Measurements from ENCODE around the gene COX5A.

COX5A gene

GRCh38 chr15:74907163-74907870 is 30.6 kb downstream of the COX5A start:
- H3K79me2 ChIP-seq (ENCODE audit: insufficient read depth, low read length): peaks cover 7% of the 10 kb centered on the region; the same call in 1 of the 2 replicates
- peak overlapping the region; percentile 84 for H3K4me3 ChIP-seq (ENCODE audit: low read depth, low read length, poor library complexity, severe bottlenecking)
- peak overlapping the region; percentile 98 for H3K4me2 ChIP-seq (ENCODE audit: low read length)
- H3K27me3 ChIP-seq (ENCODE audit: insufficient read depth, low read length): no peaks in the 10 kb centered on the region
- no peaks in the 10 kb centered on the region; the same call in 1 of the 2 replicates for H3F3A ChIP-seq (ENCODE audit: insufficient read depth, low read length)
- H3K9ac ChIP-seq (ENCODE audit: low read length): peak overlapping the region; percentile 92
- peaks cover 47% of the 10 kb centered on the region for H3K36me3 ChIP-seq (ENCODE audit: insufficient read depth, low read length)
- H2AFZ ChIP-seq (ENCODE audit: low read length): peak overlapping the region; percentile 90
- TF ChIP-seq EZH2 (IDR thresholded peaks at IDR 0.05; ENCODE audit: borderline replicate concordance, low read length) (no peak), CTCF (IDR thresholded peaks at IDR 0.05; ENCODE audit: low read length) (no peak)
- H4K20me1 ChIP-seq (ENCODE audit: insufficient read depth, low read length): no peaks in the 10 kb centered on the region
- no peaks in the 10 kb centered on the region for H3K9me3 ChIP-seq (ENCODE audit: low read length)
- no peaks in the 10 kb centered on the region for H3K9me2 ChIP-seq (ENCODE audit: low read depth, low read length)
- peak overlapping the region; percentile 73 for H3K27ac ChIP-seq (ENCODE audit: low read depth, low read length, poor library complexity, severe bottlenecking)
- H3K4me1 ChIP-seq (ENCODE audit: insufficient read depth, low read length, severe bottlenecking): peaks cover 35% of the 10 kb centered on the region

DNA sequence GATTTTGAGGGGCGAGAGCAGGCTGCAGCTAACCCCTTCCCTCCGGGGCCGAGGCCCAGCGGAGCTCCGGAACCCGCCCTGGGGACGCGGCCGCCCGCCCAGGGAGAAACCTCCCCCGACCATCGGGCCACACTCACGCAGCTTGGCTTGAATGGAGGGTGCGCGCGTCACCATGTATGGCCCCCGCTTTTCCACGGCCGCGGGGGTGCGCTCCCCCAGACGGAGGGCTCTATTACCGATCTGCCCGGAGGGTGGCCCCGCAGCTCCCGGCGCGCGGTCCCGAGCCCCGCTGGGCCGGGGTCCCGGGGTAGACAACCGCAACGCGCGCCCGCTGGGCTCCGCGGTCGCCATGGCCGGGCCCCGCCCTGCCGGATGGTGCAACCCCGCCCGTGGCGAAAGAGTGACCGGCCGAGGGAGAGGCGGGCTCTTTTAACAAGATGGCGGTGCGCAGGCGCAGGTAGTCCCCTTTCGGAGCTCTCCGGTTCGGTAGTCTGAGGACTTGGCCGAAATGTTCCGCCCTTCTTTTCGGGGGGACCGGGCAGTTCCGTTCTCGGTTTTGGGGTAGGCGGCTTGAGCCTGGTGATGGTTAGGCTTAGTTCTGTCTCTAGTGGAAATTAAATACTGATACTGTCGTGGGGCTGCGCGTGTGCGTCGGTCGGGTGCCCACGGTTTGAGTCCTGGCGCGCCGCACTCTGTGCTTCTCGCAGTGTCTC is 31.3 kb downstream of the COX5A start, which contains the start of gene FAM219B:
Gene FAM219B (minus strand): TSS at position 402 of the 713 bp plus-strand sequence. CDS start 51 bp downstream, at position 351.
- peak within 1 kb of the TSS; percentile 73 for H3K27ac ChIP-seq (ENCODE audit: low read depth, low read length, poor library complexity, severe bottlenecking)
- no peaks in the 10 kb centered on the region for H4K20me1 ChIP-seq (ENCODE audit: insufficient read depth, low read length)
- peaks cover 46% of the 10 kb centered on the region for H3K36me3 ChIP-seq (ENCODE audit: insufficient read depth, low read length)
- H3K79me2 ChIP-seq (ENCODE audit: insufficient read depth, low read length): peaks cover 7% of the 10 kb centered on the region; the same call in 1 of the 2 replicates
- peak within 1 kb of the TSS; percentile 92 for H3K9ac ChIP-seq (ENCODE audit: low read length)
- H3K27me3 ChIP-seq (ENCODE audit: insufficient read depth, low read length): no peaks in the 10 kb centered on the region
- no peaks in the 10 kb centered on the region; the same call in 1 of the 2 replicates for H3F3A ChIP-seq (ENCODE audit: insufficient read depth, low read length)
- H3K4me1 ChIP-seq (ENCODE audit: insufficient read depth, low read length, severe bottlenecking): peaks cover 35% of the 10 kb centered on the region
- peak within 1 kb of the TSS; percentile 90 for H2AFZ ChIP-seq (ENCODE audit: low read length)
- TF ChIP-seq EZH2 (IDR thresholded peaks at IDR 0.05; ENCODE audit: borderline replicate concordance, low read length): no peak
- TF ChIP-seq CTCF (IDR thresholded peaks at IDR 0.05; ENCODE audit: low read length): no peak
- no peaks in the 10 kb centered on the region for H3K9me3 ChIP-seq (ENCODE audit: low read length)
- peak within 1 kb of the TSS; percentile 84 for H3K4me3 ChIP-seq (ENCODE audit: low read depth, low read length, poor library complexity, severe bottlenecking)
- peak within 1 kb of the TSS; percentile 98 for H3K4me2 ChIP-seq (ENCODE audit: low read length)
- no peaks in the 10 kb centered on the region for H3K9me2 ChIP-seq (ENCODE audit: low read depth, low read length)

DNA sequence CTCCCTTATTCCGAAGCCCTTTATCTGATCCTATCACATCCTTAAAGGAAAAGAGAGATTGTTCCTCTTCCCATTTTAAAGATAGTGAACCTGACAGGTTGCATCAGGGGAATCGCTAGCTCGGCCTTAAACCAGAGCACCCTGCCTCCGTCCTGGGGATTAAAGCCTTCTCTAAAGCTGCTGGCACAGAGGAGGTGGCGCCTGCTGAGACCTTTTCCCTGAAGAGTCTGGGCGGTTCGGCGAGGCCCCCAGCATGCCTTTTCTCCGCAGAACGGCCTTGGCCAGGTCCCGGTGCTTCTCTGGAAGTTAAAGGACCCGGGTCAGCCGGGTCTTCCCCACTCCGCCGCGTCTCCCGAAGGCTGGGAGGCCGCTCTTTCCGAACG is 31.8 kb downstream of the COX5A start:
- no peaks in the 10 kb centered on the region for H3K9me2 ChIP-seq (ENCODE audit: low read depth, low read length)
- H3K4me1 ChIP-seq (ENCODE audit: insufficient read depth, low read length, severe bottlenecking): peaks cover 38% of the 10 kb centered on the region
- H3F3A ChIP-seq (ENCODE audit: insufficient read depth, low read length): no peaks in the 10 kb centered on the region; the same call in 1 of the 2 replicates
- peaks cover 7% of the 10 kb centered on the region; the same call in 1 of the 2 replicates for H3K79me2 ChIP-seq (ENCODE audit: insufficient read depth, low read length)
- H3K9ac ChIP-seq (ENCODE audit: low read length): peak overlapping the region; percentile 92
- peak overlapping the region; percentile 84 for H3K4me3 ChIP-seq (ENCODE audit: low read depth, low read length, poor library complexity, severe bottlenecking)
- H3K27ac ChIP-seq (ENCODE audit: low read depth, low read length, poor library complexity, severe bottlenecking): peak overlapping the region; percentile 73
- H3K27me3 ChIP-seq (ENCODE audit: insufficient read depth, low read length): no peaks in the 10 kb centered on the region
- H3K4me2 ChIP-seq (ENCODE audit: low read length): peak overlapping the region; percentile 98
- H2AFZ ChIP-seq (ENCODE audit: low read length): no peak overlapping the region
- H4K20me1 ChIP-seq (ENCODE audit: insufficient read depth, low read length): no peaks in the 10 kb centered on the region
- no peaks in the 10 kb centered on the region for H3K9me3 ChIP-seq (ENCODE audit: low read length)
- TF ChIP-seq EZH2 (IDR thresholded peaks at IDR 0.05; ENCODE audit: borderline replicate concordance, low read length) (no peak), CTCF (IDR thresholded peaks at IDR 0.05; ENCODE audit: low read length) (no peak)
- peaks cover 47% of the 10 kb centered on the region for H3K36me3 ChIP-seq (ENCODE audit: insufficient read depth, low read length)
